SK-N-SH (cell line): ENCODE measurements around the gene DMRTA2.

Experiments
- CTCF ChIP-seq: fragments of 200-600 bp; sonication (generic); IDR thresholded peaks from 2 replicates; pipeline ENCODE4 v1.6.1; 2017; ENCODE audit warnings: antibody characterized with exemption, mild to moderate bottlenecking, moderate library complexity
- FOXJ3 ChIP-seq: sonication (generic); formaldehyde crosslinking; IDR thresholded peaks from 2 replicates; pipeline ENCODE4 v1.5.1; 2020; ENCODE audit warnings: mild to moderate bottlenecking, missing genetic modification reagents
- GABPA ChIP-seq: IDR thresholded peaks from 2 replicates; pipeline ENCODE4 v1.4.0; 2012; ENCODE audit warnings: low read depth, mild to moderate bottlenecking
- JUND ChIP-seq: IDR thresholded peaks from 2 replicates; pipeline ENCODE4 v1.4.0; 2012
- MAX ChIP-seq: IDR thresholded peaks from 2 replicates; pipeline ENCODE4 v1.4.0; 2012; ENCODE audit warnings: low read depth
- MEF2A ChIP-seq: IDR thresholded peaks from 2 replicates; pipeline ENCODE4 v1.4.0; 2012; ENCODE audit warnings: low read depth, borderline replicate concordance
- NRF1 ChIP-seq: IDR thresholded peaks from 2 replicates; pipeline ENCODE4 v1.6.1; 2012; ENCODE audit warnings: low read depth, mild to moderate bottlenecking, low read length
- POLR2AphosphoS5 ChIP-seq: IDR thresholded peaks from 2 replicates; pipeline ENCODE4 v1.6.1; 2012; ENCODE audit warnings: low read depth, low read length
- RAD21 ChIP-seq: IDR thresholded peaks from 2 replicates; pipeline ENCODE4 v1.6.1; 2012; ENCODE audit warnings: mild to moderate bottlenecking, low read length
- SIN3A ChIP-seq: IDR thresholded peaks from 2 replicates; pipeline ENCODE4 v1.6.1; 2012; ENCODE audit warnings: low read depth, mild to moderate bottlenecking, low read length, moderate library complexity, borderline replicate concordance
- SMC3 ChIP-seq: IDR thresholded peaks from 2 replicates; pipeline ENCODE4 v1.6.1; 2012; ENCODE audit warnings: low read depth, low read length, improper control_type of control experiment
- TAF1 ChIP-seq: IDR thresholded peaks from 2 replicates; pipeline ENCODE4 v1.6.1; 2012; ENCODE audit warnings: low read depth, mild to moderate bottlenecking, low read length, moderate library complexity, borderline replicate concordance
- USF2 ChIP-seq: fragments of 150-350 bp; IDR thresholded peaks from 2 replicates; pipeline ENCODE4 v1.6.1; 2017; ENCODE audit warnings: antibody characterized with exemption, low read length, low read depth, borderline replicate concordance

DNA sequence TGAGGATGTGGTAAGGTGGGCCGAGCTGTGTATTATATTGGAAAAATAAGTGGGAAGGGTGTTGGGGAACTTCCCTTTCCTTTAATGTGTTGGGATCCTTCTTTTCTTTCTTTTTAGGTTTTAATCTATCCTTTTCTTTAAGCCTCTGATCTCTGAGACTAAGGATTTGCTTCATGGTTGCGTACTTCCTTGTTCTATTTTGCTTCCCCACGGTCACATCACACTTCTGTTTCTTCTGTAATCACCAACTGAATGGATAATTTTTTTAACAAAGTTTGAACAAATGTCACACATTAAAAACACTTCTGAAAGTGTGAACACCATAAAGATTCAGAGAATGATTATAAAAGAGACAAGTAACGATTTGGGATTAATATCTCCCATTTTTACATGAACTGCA, 17.4 kb downstream of the DMRTA2 start:
- TF ChIP-seq POLR2AphosphoS5 (no peak), RAD21 (no peak), CTCF (no peak), JUND (no peak), TAF1 (no peak), FOXJ3 (no peak), USF2 (no peak), NRF1 (no peak), SMC3 (no peak), MAX (no peak), SIN3A (no peak), MEF2A (no peak), GABPA (no peak)
